GM21367 (cell line): ENCODE results near the gene CD3G.
"Not testable (repeated sequence)": the region's sequence is repeated elsewhere in the genome, so short reads cannot be mapped to it uniquely, and the experiment has no call there.

ENCODE experiments used
- ATAC-seq: cut with Tn5 transposase; IDR thresholded peaks from one replicate; pipeline ENCODE4 v1.9.1; 2021; ENCODE audit not compliant: unreplicated experiment

The CD3G gene

DNA sequence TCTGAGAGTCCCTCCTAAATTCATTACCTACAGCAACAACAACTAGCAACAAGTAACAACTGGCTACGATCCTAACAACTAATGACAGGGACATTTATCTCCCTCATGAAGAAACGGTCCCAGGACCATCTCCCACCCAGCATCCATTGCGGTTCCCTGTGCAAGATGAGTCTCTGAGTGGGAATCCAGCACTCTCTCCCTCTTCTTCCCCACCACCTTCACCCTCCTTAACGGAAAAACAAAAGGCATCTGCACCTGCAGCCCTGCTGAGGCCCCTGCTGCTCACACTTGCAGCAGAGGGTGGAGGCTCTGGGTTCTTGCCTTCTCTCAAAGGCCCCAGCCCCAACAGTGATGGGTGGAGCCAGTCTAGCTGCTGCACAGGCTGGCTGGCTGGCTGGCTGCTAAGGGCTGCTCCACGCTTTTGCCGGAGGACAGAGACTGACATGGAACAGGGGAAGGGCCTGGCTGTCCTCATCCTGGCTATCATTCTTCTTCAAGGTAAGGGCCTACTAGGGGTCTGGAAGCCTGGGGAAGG, at the start of gene CD3G:
TSS of gene CD3G (plus strand) at position 364 of the 535 bp plus-strand sequence. CDS start at position 444, 80 bp downstream.
- ATAC-seq: no peak

DNA sequence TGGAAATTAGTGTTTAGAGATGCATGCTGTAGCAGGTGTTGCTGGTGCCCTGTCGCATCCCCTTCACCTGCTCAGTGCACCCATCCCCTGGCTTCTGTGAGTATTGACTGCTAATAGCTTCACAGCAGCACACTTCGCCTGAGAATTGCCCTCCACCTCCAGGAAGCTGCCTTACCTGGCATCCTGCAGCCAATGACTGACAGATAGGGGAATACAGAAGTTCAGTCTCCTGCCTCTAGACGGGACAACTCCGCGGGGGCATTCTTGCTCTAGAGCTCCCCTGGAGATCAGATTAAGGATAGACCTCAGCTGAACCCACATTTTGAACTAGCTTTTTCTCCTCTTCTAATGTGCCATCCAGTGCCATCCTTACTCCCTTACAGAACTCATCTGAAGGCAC, 48.9 kb upstream of the CD3G start:
- no peak for ATAC-seq

DNA sequence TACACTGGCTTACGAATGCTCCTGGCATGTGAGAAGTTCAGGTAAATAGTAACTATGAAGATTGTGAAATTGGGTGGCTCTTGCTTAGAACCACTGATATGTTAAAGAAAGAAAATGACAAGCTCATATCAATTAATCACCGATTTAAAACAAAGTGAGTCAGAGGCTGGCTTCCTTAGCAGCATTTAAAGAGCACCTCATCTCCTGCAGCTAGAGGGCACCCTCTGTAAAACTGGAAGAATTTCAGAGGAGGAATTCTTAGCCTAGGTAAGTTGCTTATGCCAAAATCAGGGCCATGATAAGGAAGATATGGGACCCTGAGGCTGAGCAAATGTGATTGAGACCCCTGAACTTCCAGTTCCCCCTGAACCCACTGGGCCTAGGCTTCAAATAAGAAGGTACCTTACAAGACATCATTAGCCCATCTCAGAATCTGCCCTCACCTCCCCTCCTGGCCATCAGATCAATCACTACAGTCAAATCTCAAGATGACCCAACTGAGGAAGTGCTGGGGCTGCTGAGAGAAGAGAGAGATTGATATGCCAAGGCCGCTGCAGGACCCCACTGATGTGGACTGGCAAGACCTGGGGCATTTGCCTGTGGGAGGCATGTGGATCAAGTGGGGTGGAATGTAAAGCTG, 48.2 kb upstream of the CD3G start:
- ATAC-seq: no peak

DNA sequence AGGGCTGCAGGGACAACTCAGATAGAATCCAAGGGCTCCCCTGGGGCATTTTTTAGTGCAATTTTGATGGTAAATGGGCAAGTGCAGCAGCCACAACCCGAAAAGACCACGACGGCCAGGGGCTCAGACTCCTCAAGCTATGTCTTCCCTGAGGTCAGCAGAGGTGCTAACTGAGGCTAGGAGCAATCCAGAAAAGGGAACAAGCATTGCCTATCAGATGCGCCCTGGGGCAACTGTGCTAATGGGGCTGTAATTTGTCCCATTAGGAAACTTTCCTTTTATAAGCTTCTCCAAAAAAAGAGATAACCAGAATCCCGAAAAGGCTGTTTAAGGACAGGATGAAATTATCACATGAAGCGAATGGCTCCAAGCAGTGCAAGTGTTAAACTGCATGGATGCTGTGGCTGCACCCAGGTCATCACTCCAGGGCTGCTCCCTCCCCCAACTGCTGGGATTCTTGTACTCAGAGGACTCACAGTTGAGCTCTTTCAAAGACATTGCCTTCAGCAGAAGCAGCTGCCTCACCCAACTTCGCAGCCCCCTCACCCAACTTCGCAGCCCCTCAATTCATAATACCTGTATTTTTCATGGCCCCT, 42.4 kb upstream of the CD3G start:
- no peak for ATAC-seq

DNA sequence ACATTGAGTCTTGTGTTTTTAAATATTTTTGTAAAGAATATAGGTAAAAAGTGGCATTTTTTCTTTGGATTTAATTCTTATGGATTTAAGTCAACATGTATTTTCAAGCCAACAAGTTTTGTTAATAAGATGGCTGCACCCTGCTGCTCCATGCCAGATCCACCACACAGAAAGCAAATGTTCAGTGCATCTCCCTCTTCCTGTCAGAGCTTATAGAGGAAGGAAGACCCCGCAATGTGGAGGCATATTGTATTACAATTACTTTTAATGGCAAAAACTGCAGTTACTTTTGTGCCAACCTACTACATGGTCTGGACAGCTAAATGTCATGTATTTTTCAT, 39.9 kb upstream of the CD3G start:
- no peak for ATAC-seq

DNA sequence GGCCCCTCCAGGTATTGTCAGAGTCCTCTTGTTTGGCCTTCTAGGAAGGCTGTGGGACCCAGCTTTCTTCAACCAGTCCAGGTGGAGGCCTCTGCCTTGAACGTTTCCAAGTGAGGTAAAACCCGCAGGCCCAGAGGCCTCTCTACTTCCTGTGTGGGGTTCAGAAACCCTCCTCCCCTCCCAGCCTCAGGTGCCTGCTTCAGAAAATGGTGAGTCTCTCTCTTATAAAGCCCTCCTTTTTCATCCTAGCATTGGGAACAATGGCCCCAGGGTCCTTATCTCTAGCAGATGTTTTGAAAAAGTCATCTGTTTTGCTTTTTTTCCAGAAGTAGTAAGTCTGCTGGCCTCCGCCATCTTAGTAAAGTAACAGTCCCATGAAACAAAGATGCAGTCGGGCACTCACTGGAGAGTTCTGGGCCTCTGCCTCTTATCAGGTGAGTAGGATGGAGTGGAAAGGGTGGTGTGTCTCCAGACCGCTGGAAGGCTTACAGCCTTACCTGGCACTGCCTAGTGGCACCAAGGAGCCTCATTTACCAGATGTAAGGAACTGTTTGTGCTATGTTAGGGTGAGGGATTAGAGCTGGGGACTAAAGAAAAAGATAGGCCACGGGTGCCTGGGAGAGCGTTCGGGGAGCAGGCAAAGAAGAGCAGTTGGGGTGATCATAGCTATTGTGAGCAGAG, 39.4 kb upstream of the CD3G start, which contains the start of gene CD3E:
TSS of gene CD3E (plus strand) at position 163 of the 681 bp plus-strand sequence. CDS start at position 386, 223 bp downstream.
- no peak for ATAC-seq

DNA sequence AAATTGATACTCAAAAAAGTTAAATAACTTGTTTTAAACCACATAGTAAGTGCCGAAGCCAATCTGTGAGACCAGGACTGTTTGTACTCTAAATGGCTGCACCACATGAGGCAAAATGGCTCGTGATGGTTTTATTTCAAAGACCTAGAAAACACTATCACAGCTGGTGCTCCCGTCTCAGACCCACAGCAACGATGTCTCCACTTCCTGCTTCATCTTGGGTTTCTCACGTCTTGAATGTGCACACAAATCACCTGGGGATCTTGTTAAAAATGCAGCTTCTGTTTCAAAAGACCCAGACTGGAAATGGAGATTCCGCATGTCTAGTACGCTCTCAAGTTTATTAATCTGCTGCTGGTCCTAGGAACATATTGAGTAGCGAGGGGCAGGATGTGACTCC, 38.4 kb upstream of the CD3G start:
- ATAC-seq: no peak

DNA sequence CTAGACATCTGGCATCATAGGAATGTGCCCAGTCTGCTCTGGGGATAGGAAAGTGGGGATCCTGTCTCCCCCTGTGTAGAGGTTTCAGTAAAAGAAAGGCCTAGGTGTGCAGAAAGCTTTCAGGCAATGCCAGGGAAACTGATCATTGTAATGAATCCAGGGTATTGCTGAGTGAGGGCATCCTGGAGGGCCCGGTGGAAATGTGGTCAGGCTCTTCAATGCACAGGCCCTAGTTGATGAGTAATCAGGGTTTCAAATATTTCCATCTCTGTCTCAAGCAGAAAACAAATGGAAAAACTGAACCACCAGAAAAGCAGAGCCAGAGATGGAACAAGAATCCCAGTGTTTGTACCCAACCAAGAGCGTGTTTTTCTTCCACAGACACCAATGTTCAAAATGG, 37.6 kb upstream of the CD3G start:
- ATAC-seq: no peak

DNA sequence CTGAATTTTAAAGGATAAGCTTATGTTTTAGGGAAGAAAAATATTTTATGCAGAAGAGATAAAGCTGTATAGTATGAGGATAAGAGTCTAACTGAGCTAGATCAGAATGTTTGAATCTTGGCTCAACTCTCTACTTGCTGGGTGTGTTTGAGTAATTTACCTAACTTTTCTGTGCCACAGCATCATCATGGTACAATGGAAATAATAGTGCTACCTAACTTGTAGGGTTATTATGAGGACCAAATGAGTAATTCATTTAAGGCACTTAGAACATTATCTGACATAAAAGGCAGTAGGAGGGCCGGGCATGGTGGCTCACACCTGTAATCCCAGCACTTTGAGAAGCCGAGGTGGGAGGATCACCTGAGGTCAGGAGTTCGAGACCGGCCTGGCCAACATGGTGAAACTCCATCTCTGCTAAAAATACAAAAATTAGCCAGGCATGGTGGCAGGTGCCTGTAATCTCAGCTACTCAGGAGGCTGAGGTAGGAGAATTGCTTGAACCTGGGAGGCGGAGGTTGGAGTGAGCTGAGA, 35.1 kb upstream of the CD3G start:
- not testable (repeated sequence) for ATAC-seq

DNA sequence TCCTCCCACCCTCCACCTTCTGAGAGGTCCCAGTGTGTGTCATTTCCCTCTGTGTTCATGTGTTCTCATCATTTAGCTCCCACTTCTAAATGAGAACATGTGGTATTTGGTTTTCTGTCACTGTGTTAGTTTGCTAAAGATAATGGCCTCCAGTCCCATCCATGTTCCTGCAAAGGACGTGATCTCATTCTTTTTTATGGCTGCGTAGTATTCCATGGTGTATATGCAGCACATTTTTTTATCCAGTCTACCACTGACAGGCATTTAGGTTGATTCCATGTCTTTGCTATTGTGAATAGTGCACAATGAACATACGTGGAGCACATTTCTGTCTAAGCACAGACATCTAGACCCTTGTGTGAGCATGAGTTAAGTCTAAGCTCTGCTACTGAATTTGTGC, 33.9 kb upstream of the CD3G start:
- no peak for ATAC-seq

DNA sequence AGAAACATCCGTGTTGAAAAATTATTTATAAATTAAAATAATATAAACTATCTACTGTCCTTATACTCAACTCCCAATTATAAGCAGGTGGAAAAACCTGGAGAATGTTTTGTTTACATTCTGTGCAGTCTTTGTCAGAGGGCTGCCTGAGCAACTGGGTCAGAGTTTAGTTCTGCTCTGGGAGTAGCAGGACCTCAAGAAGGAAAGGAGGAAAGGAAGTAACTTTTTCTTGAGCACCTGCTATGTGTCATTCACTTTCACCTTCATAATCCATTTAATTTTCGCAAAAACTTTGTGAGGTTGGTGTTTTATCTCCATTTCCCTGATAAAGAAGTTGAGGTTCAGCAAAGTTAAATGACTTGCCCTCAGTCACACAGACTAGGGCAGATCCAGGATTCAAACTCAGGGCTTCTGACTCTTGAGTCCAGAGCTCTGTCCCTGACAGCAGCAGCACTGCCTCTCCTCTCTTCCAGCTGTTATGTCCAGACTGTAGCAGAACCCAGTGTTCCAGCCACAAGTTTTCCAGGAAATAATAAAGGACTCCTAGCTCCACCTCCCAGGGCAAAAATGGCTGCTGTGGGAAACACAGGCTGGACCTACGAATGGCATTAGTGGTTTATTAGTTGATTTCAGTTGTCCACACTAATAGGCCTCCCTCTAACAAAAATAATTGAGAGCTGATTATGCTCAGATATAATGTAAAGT, 33.2 kb upstream of the CD3G start:
- ATAC-seq: no peak

DNA sequence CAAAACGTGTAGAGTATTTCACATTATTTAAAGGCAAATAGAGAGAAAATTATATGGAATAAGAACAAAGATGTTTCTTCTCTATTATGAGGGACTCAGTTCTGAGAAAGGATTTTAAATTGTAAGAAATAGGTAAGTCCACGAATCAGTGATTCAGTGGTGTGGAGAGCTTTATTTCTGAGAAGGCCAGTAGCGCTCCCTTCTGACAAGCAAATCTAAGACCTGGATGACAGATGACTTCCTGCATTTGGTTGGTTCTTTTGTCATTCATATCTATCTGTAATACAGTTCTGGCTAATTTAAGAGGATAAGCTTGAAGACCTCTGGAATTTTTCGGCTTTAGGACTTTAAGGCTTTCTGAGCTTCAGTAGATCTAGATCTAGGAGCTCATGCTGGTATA, 32.6 kb upstream of the CD3G start:
- ATAC-seq: no peak

DNA sequence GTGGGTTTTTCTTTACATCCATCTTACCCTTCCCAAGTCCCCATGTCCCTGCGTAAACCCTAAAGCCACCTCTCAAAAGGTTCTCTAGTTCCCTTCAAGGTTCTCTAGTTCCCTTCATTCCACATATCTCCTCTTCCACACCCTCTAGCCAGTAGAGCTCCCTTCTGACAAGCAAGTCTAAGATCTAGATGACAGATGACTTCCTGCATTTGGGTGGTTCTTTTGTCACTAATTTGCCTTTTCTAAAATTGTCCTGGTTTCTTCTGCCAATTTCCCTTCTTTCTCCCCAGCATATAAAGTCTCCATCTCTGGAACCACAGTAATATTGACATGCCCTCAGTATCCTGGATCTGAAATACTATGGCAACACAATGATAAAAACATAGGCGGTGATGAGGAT, 31.8 kb upstream of the CD3G start:
- ATAC-seq: no peak

DNA sequence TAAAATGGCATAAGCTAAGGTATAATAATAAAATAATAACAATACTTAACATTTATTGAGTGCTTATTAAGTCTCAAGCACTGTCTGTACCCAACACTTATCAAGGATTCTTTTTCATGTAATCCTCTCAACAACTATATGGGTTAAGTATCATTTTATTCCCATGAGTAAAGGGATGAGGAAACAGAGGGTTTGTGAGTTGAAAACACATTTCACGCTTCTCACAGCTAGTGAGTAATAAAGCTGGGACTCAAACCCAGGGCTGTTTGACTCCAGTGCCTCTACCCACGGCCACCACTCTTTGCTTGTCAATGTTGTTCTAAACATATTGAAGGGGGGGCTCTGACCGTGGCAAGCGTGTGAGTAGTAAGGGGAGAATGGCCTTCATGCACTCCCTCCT, 30.9 kb upstream of the CD3G start:
- ATAC-seq: no peak

DNA sequence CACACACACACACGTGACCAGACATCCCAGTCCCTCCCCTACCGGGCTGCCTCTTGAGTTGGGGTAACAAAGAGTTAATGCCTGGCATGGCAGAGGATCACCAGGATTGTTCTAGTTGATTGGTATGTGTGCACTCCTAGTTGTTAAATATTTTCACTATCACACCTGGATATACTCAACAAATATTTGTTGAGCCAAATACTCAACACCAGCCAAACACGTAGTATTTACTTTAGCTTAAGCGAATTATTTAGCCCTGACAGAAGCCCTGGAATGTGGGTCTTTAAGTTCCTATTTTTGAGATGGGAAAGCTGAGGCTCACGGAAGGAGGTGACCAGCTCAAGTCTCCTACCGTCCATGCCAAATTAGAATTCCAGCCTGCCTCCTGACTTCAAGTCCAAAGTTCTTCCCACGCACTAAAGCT, 29.1 kb upstream of the CD3G start:
- no peak for ATAC-seq

DNA sequence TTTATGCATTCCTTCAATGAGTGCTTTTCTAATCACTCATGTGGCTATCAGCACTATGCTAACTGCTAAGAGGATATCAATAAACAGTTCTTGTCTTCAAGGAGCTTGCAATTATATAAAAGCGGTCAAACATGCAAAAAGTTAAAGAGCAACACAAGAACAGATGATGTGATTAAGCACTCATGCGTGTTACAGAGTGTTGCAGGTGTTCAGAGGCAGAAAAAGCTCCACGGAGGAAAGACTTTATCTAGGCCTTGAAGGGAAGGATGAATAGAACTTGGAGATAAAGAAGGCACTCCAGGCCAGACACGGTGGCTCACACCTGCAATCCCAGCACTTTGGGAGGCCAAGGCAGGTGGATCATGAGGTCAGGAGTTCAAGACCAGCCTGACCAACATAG, 26.0 kb upstream of the CD3G start:
- no peak for ATAC-seq

DNA sequence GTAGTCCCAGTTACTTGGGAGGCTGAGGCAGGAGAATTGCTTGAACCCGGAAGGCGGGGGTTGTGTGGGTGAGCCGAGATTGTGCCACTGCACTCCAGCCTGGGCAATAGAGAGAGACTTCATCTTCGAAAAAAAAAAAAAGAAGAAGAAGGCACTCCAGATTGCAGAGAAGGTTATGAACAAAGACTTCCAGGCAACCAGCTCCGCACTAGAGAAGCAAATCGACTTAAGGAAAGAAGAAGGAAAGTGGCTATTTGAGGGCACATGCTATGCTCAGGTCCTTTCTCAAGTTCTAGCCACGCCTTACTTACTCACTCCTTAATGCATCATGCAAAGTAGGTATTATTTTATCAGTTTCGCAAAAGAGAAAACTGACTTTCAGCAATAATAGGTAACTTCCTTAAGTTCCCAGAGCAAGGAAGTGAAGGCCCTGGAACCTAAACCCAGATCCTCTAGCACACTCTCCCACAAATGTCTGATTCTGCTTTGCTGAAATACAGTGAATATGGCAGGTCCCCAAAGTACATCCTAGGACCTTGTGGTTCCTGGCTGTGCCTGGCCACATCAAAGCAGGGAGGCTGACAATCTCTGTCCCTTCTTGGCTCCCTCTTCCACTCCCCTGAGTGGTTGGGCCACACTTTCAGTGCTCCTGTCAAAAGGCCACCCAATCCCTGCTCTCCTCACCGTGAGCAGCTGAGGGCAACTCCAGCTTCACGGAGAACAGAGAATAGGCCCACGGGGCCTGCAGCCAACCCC, 25.4 kb upstream of the CD3G start:
- ATAC-seq: no peak

DNA sequence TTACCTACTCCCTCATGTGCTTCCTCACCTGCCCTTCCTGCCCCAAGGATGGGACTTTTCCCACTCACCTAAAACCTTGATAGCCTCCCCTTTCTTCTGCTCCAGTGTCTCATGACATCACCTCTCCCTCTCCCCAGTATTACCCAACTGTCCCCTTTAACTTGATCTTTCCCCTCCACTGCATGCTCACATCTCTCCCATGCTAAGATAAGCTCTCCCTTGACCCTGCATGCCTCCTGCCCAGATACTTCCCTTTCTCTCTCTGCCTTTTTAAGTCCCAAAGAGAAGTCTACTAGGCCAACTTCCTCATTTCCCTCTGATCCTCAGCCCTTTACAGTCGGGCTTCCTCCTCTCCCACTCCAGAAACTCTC, 24.8 kb upstream of the CD3G start:
- ATAC-seq: no peak

DNA sequence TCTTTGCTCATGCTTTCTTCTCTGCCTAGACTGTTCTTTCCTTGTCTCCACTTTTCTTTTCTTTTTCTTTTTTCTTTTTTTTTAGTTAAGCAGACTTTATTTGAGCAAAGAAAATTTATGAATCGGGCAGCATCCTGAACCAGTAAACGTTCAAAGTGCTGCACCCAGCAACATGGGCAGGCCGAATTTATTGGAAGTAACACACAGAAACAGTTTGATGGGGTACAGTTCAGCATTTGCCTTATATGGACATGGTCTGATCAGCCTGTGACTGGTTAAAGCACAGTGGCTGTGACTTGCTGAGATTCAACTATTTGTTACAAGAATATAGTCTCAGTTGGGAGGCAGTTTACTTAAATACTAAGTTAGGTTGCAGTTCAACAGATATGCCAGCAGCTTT, 23.6 kb upstream of the CD3G start:
- ATAC-seq: no peak

DNA sequence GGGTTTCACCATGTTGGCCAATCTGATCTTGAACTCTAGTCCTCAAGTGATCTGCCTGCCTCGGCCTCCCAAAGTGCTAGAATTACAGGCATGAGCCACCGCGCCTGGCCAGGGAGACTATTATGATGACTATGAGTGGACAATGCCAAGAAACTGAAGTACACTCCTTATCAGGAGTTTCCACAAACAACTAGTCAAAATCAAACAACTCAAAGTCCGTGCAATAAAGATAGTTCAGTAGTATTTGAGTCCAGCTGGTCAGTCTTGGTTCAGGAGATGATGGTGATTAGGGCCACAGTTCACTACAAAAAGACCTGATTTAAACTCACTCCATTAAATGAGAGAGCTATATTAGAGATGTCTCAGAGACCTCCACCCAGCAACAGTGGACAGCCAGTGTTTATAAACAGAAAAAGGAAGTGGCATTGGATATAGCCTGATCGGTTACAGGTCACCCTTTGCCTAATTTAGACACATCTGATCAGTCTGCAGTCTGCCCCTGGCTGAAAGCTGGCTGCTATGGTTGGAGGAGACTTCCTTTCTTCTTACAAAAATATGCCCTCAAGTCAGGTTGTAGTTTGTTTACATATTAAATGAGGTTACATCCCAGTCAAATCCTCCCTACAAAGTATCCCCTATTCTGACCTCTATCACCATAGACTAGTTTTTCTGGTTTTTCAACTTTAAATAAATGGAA, 22.6 kb upstream of the CD3G start:
- ATAC-seq: no peak
